Endothelial cell of umbilical vein (primary cell): ENCODE results near the gene KIF25. TPM values are rescaled to one million over a fixed set of nuclear protein-coding genes. Genes with fewer than 3 reads are reported as not detected.

Experiments used
- BruUV-seq: library from RNA; stranded (reverse); fragments of 400-500 nt; replicated peaks from 2 replicates; lab custom pipeline; 2021; lab: Mats Ljungman, UMichigan
- CTCF ChIA-PET: fragments of 300-600, 350-600 bp; sonication (Branson Sonifier 250); formaldehyde crosslinking; loops from one replicate; lab custom pipeline; 2021; ENCODE audit warnings: antibody characterized with exemption, inconsistent platforms; lab: Charles Lee
- POLR2A ChIA-PET: fragments of 300-600, 350-600 bp; sonication (Branson Sonifier 250); formaldehyde crosslinking; loops from one replicate; lab custom pipeline; 2021; ENCODE audit warnings: antibody characterized with exemption, inconsistent platforms; lab: Charles Lee
- DNase-seq: peaks from one replicate; pipeline ENCODE4 v3.0.0-alpha.2; 2011; ENCODE audit warnings: low read depth, low spot score
- FAIRE-seq: peaks from 2 replicates; lab custom pipeline; 2011; peaks lifted over from hg19 to GRCh38; lab: Jason Lieb, UNC
- H2AFZ ChIP-seq: 2 replicates; pipeline ENCODE4 v1.6.0; 2012; ENCODE audit warnings: low read depth, low read length, control low read depth, inconsistent platforms
- H3K27ac ChIP-seq: 2 replicates; pipeline ENCODE4 v1.5.1; 2011; ENCODE audit warnings: low read depth, mild to moderate bottlenecking, control low read depth, low read length, moderate library complexity; ENCODE audit not compliant: insufficient read depth
- H3K27me3 ChIP-seq, 2 experiments: 2 replicates each; pipeline versions ENCODE4 v1.6.0 to v1.6.1; 2011; ENCODE audit warnings: low read length in 2 of 2, mixed read lengths in 1 of 2; ENCODE audit not compliant: control insufficient read depth in 2 of 2, insufficient read depth in 2 of 2
- H3K36me3 ChIP-seq, 2 experiments: 2 replicates in 1 of 2; 3 replicates in 1 of 2; pipeline ENCODE4 v1.5.1; 2011; ENCODE audit warnings: low read length in 2 of 2, mild to moderate bottlenecking in 1 of 2, moderate library complexity in 1 of 2; ENCODE audit not compliant: control insufficient read depth in 2 of 2, insufficient read depth in 2 of 2; ENCODE audit errors: extremely low read depth in 1 of 2
- H3K4me1 ChIP-seq: 3 replicates; pipeline ENCODE4 v1.5.1; 2011; ENCODE audit warnings: mild to moderate bottlenecking, low read length; ENCODE audit not compliant: control insufficient read depth, insufficient read depth; ENCODE audit errors: extremely low read depth
- H3K4me2 ChIP-seq: 2 replicates; pipeline ENCODE4 v1.6.1; 2011; ENCODE audit warnings: low read length, control low read depth, mixed read lengths; ENCODE audit not compliant: insufficient read depth
- H3K4me3 ChIP-seq, 3 experiments: fragments of 200-600 bp in 1 of 3; sonication (generic), shearing (Covaris generic) in 1 of 3; replicated peaks in 1 of 3; 2 replicates each; pipeline ENCODE4 v1.5.1; 2011 to 2016; ENCODE audit warnings: control low read depth in 3 of 3, low read length in 3 of 3, mild to moderate bottlenecking in 2 of 3, inconsistent platforms in 1 of 3, low read depth in 1 of 3, moderate library complexity in 1 of 3; ENCODE audit not compliant: insufficient read depth in 1 of 3
- H3K79me2 ChIP-seq: 2 replicates; pipeline ENCODE4 v1.6.0; 2012; ENCODE audit warnings: low read length, inconsistent platforms; ENCODE audit not compliant: control insufficient read depth, insufficient read depth
- H3K9ac ChIP-seq: replicated peaks from 2 replicates; pipeline ENCODE3; 2011; ENCODE audit warnings: low read length, control low read depth; ENCODE audit not compliant: insufficient read depth; ENCODE audit errors: extremely low read depth
- H3K9me1 ChIP-seq: replicated peaks from 3 replicates; pipeline ENCODE4 v1.6.0; 2011; ENCODE audit warnings: mild to moderate bottlenecking, low read length; ENCODE audit not compliant: control insufficient read depth, insufficient read depth; ENCODE audit errors: extremely low read depth
- H3K9me3 ChIP-seq: replicated peaks from 2 replicates; pipeline ENCODE4 v1.5.1; 2012; ENCODE audit warnings: low read length, inconsistent platforms; ENCODE audit not compliant: control insufficient read depth, insufficient read depth
- H4K20me1 ChIP-seq: replicated peaks from 2 replicates; pipeline ENCODE3; 2011; ENCODE audit warnings: mild to moderate bottlenecking, low read length; ENCODE audit not compliant: control insufficient read depth, insufficient read depth; ENCODE audit errors: extremely low read depth
- EZH2 ChIP-seq: IDR thresholded peaks from 2 replicates; pipeline ENCODE4 v1.6.1; 2012; ENCODE audit warnings: borderline replicate concordance, low read depth, mild to moderate bottlenecking, moderate library complexity, low read length, inconsistent platforms; ENCODE audit not compliant: severe bottlenecking
- FOS ChIP-seq: IDR thresholded peaks from 2 replicates; pipeline ENCODE4 v1.6.1; 2011; ENCODE audit warnings: mild to moderate bottlenecking, low read length, moderate library complexity, borderline replicate concordance; ENCODE audit not compliant: insufficient read depth
- GATA2 ChIP-seq: IDR thresholded peaks from 2 replicates; pipeline ENCODE4 v1.7.0; 2011; ENCODE audit warnings: low read depth, mild to moderate bottlenecking, moderate library complexity, mixed read lengths, low read length; ENCODE audit not compliant: insufficient read length, insufficient read depth
- JUN ChIP-seq: IDR thresholded peaks from 2 replicates; pipeline ENCODE4 v1.6.1; 2011; ENCODE audit warnings: borderline replicate concordance, low read depth; ENCODE audit not compliant: insufficient read length, insufficient read depth
- MYC ChIP-seq: IDR thresholded peaks from one replicate; pipeline ENCODE4 v1.6.1; 2011; ENCODE audit warnings: mild to moderate bottlenecking, low read depth, low read length
- POLR2A ChIP-seq: IDR thresholded peaks from 2 replicates; pipeline ENCODE4 v1.6.1; 2012; ENCODE audit warnings: low read depth, mild to moderate bottlenecking, control low read depth, low read length
- POLR2AphosphoS5 ChIP-seq: IDR thresholded peaks from 2 replicates; pipeline ENCODE4 v1.6.1; 2012; ENCODE audit warnings: low read depth, mild to moderate bottlenecking, control low read depth, low read length, moderate library complexity; ENCODE audit not compliant: insufficient read depth
- dilution Hi-C: fragments of 300-500 bp; cut with MboI; formaldehyde crosslinking; loops from one replicate; pipeline ENCODE4 v1.15.0; 2019; ENCODE audit warnings: low sequenced_read_pairs; ENCODE audit not compliant: extremely low pct_ligation_motif_present
- intact Hi-C: fragments of 100-400 bp; cut with micrococcal nuclease; formaldehyde crosslinking; loops from one replicate; pipeline ENCODE4 v1.10.0; 2022
- polyA plus RNA-seq, 4 experiments: library from polyadenylated mRNA; depleted of rRNA in 3 of 4; stranded (reverse) in 3 of 4; unstranded in 1 of 4; fragments of >200 nt; gene quantifications; 2 replicates each; pipeline versions ENCODE4 v1.2.1 to v1.2.3, GENCODE V29; 2011 to 2012; ENCODE audit warnings: missing spikeins in 1 of 4
- total RNA-seq: library from RNA; stranded (reverse); gene quantifications from 2 replicates; pipeline ENCODE4 v1.2.3, GENCODE V29; 2021
- TF ChIP-seq, protein P1 (sequence below): IDR thresholded peaks from 2 replicates; pipeline ENCODE4 v1.6.1; 2011; ENCODE audit not compliant: insufficient read depth, insufficient read length
- TF ChIP-seq, protein P2 (sequence below), 2 donors: IDR thresholded peaks; 1 replicate in 1 of 2; 2 replicates in 1 of 2; pipeline ENCODE4 v1.5.1; 2011; ENCODE audit warnings: low read length in 2 of 2, mild to moderate bottlenecking in 2 of 2, moderate library complexity in 2 of 2, control low read depth in 1 of 2, inconsistent platforms in 1 of 2, low read depth in 1 of 2; ENCODE audit not compliant: insufficient read depth in 1 of 2; ENCODE audit errors: extremely low read depth in 1 of 2

The KIF25 gene
- total and polyA plus RNA-seq, 2 donors (not counting 3 experiments of a cell fraction or from before 2014, with no cell fraction given) = not detected

DNA sequence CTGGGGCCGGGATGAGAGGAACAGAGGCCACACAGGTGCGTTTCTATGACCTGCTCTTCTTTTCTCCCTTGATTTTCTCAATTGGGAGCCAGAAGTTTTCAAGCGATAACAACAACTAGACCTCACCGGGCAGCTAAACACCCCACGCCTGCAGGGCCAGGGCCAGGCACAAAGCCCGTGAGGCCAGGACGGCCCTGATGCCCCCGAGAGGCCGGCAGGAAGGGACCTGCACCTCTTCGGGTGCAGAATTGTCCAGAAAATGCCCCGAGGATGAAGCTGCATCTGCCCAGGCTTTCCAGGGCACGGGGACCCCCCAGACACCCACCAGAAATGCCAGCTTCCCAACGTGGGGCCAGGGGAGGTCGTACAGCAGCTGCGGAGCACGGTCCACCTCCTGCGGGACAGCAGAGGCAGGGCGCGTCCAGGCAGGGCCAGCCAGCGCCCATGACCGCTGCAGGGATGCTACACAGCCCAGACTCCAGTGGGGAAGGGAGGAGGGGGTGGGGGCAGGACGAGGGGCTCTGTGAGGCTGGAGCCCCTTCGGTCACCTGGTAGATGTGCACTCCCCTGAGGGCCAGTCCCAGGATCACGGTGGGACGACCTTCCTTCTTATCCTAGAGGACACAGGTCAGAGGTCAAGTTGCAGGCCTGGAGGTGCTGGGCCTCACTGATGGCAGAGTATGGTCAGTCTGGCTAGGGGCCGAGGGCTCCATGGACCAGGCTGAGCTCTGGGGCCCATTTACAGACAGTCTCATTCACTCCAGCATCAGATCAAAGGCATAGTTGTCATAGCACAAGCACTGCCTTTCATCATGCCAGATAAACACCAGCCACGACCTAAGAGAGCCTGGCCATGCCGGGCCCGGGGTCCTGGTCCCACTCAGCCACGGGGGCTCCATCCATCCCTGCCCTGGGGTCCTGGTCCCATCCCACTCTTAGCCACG, 65.1 kb downstream of the KIF25 start:
- Histone ChIP-seq H3K27me3 (no peaks in the 10 kb centered on the region), H3K9ac (no peak overlapping the region), H3K9me3 (no peaks in the 10 kb centered on the region), H4K20me1 (no peaks in the 10 kb centered on the region), H2AFZ (no peak overlapping the region), H3K9me1 (no peaks in the 10 kb centered on the region), H3K27ac (no peak overlapping the region), H3K79me2 (no peaks in the 10 kb centered on the region), H3K4me3 (no peak overlapping the region), H3K36me3 (no peaks in the 10 kb centered on the region), H3K4me2 (no peak overlapping the region), H3K4me1 (no peaks in the 10 kb centered on the region)
- intact Hi-C loops (no loop called here), dilution Hi-C loops (no loop called here)
- no peak for FAIRE-seq
- CTCF ChIA-PET = no interaction called here
- no TSS peak for BruUV-seq
- TF ChIP-seq POLR2A (no peak), FOS (no peak), JUN (no peak), EZH2 (no peak), GATA2 (no peak), POLR2AphosphoS5 (no peak), MYC (no peak)
- TF ChIP-seq, protein P1, sequence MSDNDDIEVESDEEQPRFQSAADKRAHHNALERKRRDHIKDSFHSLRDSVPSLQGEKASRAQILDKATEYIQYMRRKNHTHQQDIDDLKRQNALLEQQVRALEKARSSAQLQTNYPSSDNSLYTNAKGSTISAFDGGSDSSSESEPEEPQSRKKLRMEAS = no peak
- TF ChIP-seq, protein P2, sequence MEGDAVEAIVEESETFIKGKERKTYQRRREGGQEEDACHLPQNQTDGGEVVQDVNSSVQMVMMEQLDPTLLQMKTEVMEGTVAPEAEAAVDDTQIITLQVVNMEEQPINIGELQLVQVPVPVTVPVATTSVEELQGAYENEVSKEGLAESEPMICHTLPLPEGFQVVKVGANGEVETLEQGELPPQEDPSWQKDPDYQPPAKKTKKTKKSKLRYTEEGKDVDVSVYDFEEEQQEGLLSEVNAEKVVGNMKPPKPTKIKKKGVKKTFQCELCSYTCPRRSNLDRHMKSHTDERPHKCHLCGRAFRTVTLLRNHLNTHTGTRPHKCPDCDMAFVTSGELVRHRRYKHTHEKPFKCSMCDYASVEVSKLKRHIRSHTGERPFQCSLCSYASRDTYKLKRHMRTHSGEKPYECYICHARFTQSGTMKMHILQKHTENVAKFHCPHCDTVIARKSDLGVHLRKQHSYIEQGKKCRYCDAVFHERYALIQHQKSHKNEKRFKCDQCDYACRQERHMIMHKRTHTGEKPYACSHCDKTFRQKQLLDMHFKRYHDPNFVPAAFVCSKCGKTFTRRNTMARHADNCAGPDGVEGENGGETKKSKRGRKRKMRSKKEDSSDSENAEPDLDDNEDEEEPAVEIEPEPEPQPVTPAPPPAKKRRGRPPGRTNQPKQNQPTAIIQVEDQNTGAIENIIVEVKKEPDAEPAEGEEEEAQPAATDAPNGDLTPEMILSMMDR (IDR thresholded peaks at IDR 0.05; ENCODE audit: extremely low read depth in 1 of 2, insufficient read depth in 1 of 2, low read depth in 1 of 2, low read length in 2 of 2) = no peak
- POLR2A ChIA-PET = no interaction called here
- DNase-seq = no peak
